WTC11 (cell line): ENCODE data around the gene NRXN2. TPM values are rescaled to one million over a fixed set of nuclear protein-coding genes. Genes with fewer than 3 reads are reported as not detected.

Experiments used
- ATAC-seq: fragments of 200-7000 bp; cut with Tn5 transposase; 2 replicates; pipeline ENCODE4 v1.10.0; 2021; ENCODE audit warnings: mild to moderate bottlenecking, moderate library complexity
- CTCF ChIA-PET: fragments of 300-600 bp; sonication (Branson Sonifier 250); formaldehyde crosslinking; loops from one replicate; lab custom pipeline; 2021; ENCODE audit warnings: antibody characterized with exemption; lab: Charles Lee
- POLR2A ChIA-PET: fragments of 350-600 bp; sonication (Branson Sonifier 250); formaldehyde crosslinking; loops from one replicate; lab custom pipeline; 2021; ENCODE audit warnings: antibody characterized with exemption; lab: Charles Lee
- DNase-seq: peaks from one replicate; pipeline ENCODE4 v3.0.0; 2021; ENCODE audit warnings: low spot score
- H3K27ac Mint-ChIP-seq: 2 replicates; pipeline ENCODE4 v1.8.0; 2021; ENCODE audit warnings: mixed read lengths
- H3K27me3 Mint-ChIP-seq: 2 replicates; pipeline ENCODE4 v1.8.0; 2021; ENCODE audit warnings: low read depth, mild to moderate bottlenecking, moderate library complexity, mixed read lengths
- H3K36me3 Mint-ChIP-seq: 2 replicates; pipeline ENCODE4 v1.8.0; 2021; ENCODE audit warnings: mixed read lengths
- H3K4me1 Mint-ChIP-seq: 2 replicates; pipeline ENCODE4 v1.8.0; 2022; ENCODE audit warnings: mixed read lengths
- H3K4me3 Mint-ChIP-seq: 2 replicates; pipeline ENCODE4 v1.8.0; 2021; ENCODE audit warnings: mild to moderate bottlenecking, moderate library complexity, mixed read lengths
- H3K9me3 Mint-ChIP-seq: 2 replicates; pipeline ENCODE4 v1.8.0; 2021; ENCODE audit warnings: mixed read lengths
- FOXJ3 ChIP-seq: sonication (generic); formaldehyde crosslinking; IDR thresholded peaks from 2 replicates; pipeline ENCODE4 v1.9.0; 2021; ENCODE audit warnings: missing genetic modification reagents, mild to moderate bottlenecking, borderline replicate concordance
- MXD4 ChIP-seq: fragments of 250-450 bp; sonication (Bioruptor Pico); IDR thresholded peaks from 2 replicates; pipeline ENCODE4 v1.8.0; 2021; ENCODE audit warnings: mild to moderate bottlenecking, moderate library complexity, borderline replicate concordance
- SP1 ChIP-seq: sonication (generic); formaldehyde crosslinking; conservative IDR thresholded peaks from 2 replicates; pipeline ENCODE4 v1.8.1; 2022; ENCODE audit warnings: missing genetic modification reagents
- TEAD4 ChIP-seq: sonication (generic); formaldehyde crosslinking; IDR thresholded peaks from 2 replicates; pipeline ENCODE4 v1.8.0; 2022; ENCODE audit warnings: mild to moderate bottlenecking, missing genetic modification reagents
- TP53 ChIP-seq: sonication (generic); formaldehyde crosslinking; IDR thresholded peaks from 2 replicates; pipeline ENCODE4 v1.8.1; 2023; ENCODE audit warnings: mild to moderate bottlenecking, missing genetic modification reagents
- ZBTB21 ChIP-seq: sonication (generic); formaldehyde crosslinking; IDR thresholded peaks from 2 replicates; pipeline ENCODE4 v1.8.1; 2023; ENCODE audit warnings: mild to moderate bottlenecking, missing genetic modification reagents, borderline replicate concordance
- ZBTB43 ChIP-seq: sonication (generic); formaldehyde crosslinking; IDR thresholded peaks from 2 replicates; pipeline ENCODE4 v1.8.1; 2023; ENCODE audit warnings: mild to moderate bottlenecking, missing genetic modification reagents
- ZMAT4 ChIP-seq: fragments of 250-450 bp; sonication (Bioruptor Pico); IDR thresholded peaks from 2 replicates; pipeline ENCODE4 v1.9.0; 2021; ENCODE audit warnings: mild to moderate bottlenecking
- ZNF138 ChIP-seq: sonication (generic); formaldehyde crosslinking; conservative IDR thresholded peaks from 2 replicates; pipeline ENCODE4 v1.8.1; 2022; ENCODE audit warnings: mild to moderate bottlenecking, moderate library complexity, missing genetic modification reagents
- ZNF219 ChIP-seq: sonication (generic); formaldehyde crosslinking; IDR thresholded peaks from 2 replicates; pipeline ENCODE4 v1.8.0; 2023; ENCODE audit warnings: missing genetic modification reagents, mild to moderate bottlenecking, borderline replicate concordance
- total RNA-seq: library from RNA; stranded (reverse); gene quantifications from 3 replicates; pipeline ENCODE4 v1.2.3, GENCODE V29; 2021
- TF ChIP-seq, protein P1 (sequence below): sonication (generic); formaldehyde crosslinking; IDR thresholded peaks from 2 replicates; pipeline ENCODE4 v1.8.1; 2023; ENCODE audit warnings: mild to moderate bottlenecking, missing genetic modification reagents
- TF ChIP-seq, protein P2 (sequence below): sonication (generic); formaldehyde crosslinking; IDR thresholded peaks from 2 replicates; pipeline ENCODE4 v1.8.1; 2023; ENCODE audit warnings: mild to moderate bottlenecking, missing genetic modification reagents, borderline replicate concordance
- TF ChIP-seq, protein P3 (sequence below): sonication (generic); formaldehyde crosslinking; IDR thresholded peaks from 2 replicates; pipeline ENCODE4 v1.8.0; 2022; ENCODE audit warnings: missing genetic modification reagents
- TF ChIP-seq, protein P4 (sequence below): fragments of 250-450 bp; sonication (Bioruptor Pico); IDR thresholded peaks from 2 replicates; pipeline ENCODE4 v1.8.0; 2021; ENCODE audit warnings: mild to moderate bottlenecking

NRXN2 gene
- total RNA-seq, 1 experiment from 2014 or later, result 8.6 TPM

DNA sequence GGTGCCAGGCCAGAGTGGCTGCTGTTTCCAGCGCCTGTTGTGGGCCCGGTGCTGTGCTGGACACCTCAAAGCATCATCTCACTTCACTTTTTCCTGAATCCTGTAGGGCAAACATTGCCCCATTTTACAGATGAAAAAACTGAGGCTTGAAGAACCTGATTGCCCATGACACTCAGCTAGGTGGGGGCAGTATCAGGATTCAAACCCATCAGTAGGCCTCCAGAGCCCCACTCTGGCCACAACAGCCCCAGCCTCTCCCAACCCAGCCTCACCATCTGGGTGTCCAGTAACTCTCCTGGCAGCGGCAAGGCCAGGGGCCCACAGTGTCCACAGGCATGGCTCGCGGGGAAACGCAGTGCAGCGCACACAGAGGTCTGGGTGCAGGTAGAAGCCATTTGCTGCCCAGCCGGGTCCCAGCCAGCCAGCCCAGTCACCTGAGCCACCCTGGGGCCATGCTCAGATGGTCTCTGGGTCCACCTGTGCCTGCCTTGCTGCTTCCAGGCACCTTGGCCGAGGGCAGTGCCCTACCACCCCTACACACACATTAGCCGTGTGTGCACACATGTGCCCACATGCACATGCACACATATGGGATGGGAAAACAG lies 120.4 kb downstream of the NRXN2 start:
- DNase-seq (no peak), ATAC-seq (no peak)
- H3K27ac Mint-ChIP-seq, result no peak overlapping the region
- CTCF ChIA-PET, result no interaction called here
- no peaks in the 10 kb centered on the region; the same call in 1 of the 2 replicates for H3K27me3 Mint-ChIP-seq
- no peaks in the 10 kb centered on the region for H3K9me3 Mint-ChIP-seq
- no peak overlapping the region for H3K4me3 Mint-ChIP-seq
- POLR2A ChIA-PET, result no interaction called here
- TF ChIP-seq, protein P1, sequence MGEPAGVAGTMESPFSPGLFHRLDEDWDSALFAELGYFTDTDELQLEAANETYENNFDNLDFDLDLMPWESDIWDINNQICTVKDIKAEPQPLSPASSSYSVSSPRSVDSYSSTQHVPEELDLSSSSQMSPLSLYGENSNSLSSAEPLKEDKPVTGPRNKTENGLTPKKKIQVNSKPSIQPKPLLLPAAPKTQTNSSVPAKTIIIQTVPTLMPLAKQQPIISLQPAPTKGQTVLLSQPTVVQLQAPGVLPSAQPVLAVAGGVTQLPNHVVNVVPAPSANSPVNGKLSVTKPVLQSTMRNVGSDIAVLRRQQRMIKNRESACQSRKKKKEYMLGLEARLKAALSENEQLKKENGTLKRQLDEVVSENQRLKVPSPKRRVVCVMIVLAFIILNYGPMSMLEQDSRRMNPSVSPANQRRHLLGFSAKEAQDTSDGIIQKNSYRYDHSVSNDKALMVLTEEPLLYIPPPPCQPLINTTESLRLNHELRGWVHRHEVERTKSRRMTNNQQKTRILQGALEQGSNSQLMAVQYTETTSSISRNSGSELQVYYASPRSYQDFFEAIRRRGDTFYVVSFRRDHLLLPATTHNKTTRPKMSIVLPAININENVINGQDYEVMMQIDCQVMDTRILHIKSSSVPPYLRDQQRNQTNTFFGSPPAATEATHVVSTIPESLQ (CRISPR knock-in tag), result no peak
- TF ChIP-seq SP1 (CRISPR knock-in tag), result no peak
- TF ChIP-seq, protein P2, sequence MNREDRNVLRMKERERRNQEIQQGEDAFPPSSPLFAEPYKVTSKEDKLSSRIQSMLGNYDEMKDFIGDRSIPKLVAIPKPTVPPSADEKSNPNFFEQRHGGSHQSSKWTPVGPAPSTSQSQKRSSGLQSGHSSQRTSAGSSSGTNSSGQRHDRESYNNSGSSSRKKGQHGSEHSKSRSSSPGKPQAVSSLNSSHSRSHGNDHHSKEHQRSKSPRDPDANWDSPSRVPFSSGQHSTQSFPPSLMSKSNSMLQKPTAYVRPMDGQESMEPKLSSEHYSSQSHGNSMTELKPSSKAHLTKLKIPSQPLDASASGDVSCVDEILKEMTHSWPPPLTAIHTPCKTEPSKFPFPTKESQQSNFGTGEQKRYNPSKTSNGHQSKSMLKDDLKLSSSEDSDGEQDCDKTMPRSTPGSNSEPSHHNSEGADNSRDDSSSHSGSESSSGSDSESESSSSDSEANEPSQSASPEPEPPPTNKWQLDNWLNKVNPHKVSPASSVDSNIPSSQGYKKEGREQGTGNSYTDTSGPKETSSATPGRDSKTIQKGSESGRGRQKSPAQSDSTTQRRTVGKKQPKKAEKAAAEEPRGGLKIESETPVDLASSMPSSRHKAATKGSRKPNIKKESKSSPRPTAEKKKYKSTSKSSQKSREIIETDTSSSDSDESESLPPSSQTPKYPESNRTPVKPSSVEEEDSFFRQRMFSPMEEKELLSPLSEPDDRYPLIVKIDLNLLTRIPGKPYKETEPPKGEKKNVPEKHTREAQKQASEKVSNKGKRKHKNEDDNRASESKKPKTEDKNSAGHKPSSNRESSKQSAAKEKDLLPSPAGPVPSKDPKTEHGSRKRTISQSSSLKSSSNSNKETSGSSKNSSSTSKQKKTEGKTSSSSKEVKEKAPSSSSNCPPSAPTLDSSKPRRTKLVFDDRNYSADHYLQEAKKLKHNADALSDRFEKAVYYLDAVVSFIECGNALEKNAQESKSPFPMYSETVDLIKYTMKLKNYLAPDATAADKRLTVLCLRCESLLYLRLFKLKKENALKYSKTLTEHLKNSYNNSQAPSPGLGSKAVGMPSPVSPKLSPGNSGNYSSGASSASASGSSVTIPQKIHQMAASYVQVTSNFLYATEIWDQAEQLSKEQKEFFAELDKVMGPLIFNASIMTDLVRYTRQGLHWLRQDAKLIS (CRISPR knock-in tag), result no peak
- no peaks in the 10 kb centered on the region for H3K4me1 Mint-ChIP-seq
- H3K36me3 Mint-ChIP-seq, result no peaks in the 10 kb centered on the region

DNA sequence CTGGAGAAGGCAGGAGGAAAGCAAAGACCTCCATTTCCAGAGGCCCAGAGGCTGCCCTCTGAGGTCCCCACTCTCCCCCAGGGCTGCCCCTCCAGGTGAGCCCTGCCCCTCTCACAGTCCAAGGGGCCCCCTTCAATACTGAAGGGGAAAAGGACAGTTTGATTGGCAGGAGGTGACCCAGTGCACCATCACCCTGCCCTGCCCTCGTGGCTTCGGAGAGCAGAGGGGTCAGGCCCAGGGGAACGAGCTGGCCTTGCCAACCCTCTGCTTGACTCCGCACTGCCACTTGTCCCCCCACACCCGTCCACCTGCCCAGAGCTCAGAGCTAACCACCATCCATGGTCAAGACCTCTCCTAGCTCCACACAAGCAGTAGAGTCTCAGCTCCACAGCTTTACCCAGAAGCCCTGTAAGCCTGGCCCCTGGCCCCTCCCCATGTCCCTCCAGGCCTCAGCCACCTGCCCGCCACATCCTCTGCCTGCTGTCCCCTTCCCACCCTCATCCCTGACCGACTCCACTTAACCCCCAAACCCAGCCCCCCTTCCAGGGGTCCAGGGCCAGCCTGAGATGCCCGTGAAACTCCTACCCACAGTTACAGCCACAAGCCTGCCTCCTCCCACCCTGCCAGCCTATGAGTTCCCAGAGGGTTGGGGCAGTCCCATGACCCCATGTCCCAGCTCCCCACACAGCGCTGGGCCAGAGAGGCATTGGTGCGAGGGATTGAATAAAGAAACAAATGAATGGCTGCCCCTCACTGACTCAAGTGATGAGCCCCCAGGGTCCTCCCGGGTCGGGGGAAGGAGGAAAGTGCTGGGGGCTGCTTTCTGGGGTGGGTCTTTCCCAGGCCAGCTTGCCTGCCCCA lies 121.2 kb downstream of the NRXN2 start:
- no peak overlapping the region for H3K4me3 Mint-ChIP-seq
- H3K27ac Mint-ChIP-seq, result no peak overlapping the region
- H3K27me3 Mint-ChIP-seq, result no peaks in the 10 kb centered on the region; the same call in 1 of the 2 replicates
- ChIA-PET CTCF (interaction anchor here (1.3 kb wide), 1 partner anchor 28 kb away, joined by 3 read pairs; no protein-coding TSS in a partner anchor), POLR2A (no interaction called here)
- DNase-seq, result no peak
- H3K36me3 Mint-ChIP-seq, result no peaks in the 10 kb centered on the region
- H3K9me3 Mint-ChIP-seq, result no peaks in the 10 kb centered on the region
- no peak for ATAC-seq
- no peaks in the 10 kb centered on the region for H3K4me1 Mint-ChIP-seq
- TF ChIP-seq, protein P3, sequence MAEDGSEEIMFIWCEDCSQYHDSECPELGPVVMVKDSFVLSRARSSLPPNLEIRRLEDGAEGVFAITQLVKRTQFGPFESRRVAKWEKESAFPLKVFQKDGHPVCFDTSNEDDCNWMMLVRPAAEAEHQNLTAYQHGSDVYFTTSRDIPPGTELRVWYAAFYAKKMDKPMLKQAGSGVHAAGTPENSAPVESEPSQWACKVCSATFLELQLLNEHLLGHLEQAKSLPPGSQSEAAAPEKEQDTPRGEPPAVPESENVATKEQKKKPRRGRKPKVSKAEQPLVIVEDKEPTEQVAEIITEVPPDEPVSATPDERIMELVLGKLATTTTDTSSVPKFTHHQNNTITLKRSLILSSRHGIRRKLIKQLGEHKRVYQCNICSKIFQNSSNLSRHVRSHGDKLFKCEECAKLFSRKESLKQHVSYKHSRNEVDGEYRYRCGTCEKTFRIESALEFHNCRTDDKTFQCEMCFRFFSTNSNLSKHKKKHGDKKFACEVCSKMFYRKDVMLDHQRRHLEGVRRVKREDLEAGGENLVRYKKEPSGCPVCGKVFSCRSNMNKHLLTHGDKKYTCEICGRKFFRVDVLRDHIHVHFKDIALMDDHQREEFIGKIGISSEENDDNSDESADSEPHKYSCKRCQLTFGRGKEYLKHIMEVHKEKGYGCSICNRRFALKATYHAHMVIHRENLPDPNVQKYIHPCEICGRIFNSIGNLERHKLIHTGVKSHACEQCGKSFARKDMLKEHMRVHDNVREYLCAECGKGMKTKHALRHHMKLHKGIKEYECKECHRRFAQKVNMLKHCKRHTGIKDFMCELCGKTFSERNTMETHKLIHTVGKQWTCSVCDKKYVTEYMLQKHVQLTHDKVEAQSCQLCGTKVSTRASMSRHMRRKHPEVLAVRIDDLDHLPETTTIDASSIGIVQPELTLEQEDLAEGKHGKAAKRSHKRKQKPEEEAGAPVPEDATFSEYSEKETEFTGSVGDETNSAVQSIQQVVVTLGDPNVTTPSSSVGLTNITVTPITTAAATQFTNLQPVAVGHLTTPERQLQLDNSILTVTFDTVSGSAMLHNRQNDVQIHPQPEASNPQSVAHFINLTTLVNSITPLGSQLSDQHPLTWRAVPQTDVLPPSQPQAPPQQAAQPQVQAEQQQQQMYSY (CRISPR knock-in tag), result no peak
- TF ChIP-seq MXD4 (CRISPR knock-in tag) (no peak), FOXJ3 (CRISPR knock-in tag) (no peak), ZBTB43 (no peak), TEAD4 (CRISPR knock-in tag) (no peak), ZNF219 (CRISPR knock-in tag) (no peak), ZBTB21 (no peak), ZMAT4 (no peak), TP53 (no peak), ZNF138 (no peak)
- TF ChIP-seq, protein P1 (CRISPR knock-in tag), result no peak
- TF ChIP-seq, protein P4, sequence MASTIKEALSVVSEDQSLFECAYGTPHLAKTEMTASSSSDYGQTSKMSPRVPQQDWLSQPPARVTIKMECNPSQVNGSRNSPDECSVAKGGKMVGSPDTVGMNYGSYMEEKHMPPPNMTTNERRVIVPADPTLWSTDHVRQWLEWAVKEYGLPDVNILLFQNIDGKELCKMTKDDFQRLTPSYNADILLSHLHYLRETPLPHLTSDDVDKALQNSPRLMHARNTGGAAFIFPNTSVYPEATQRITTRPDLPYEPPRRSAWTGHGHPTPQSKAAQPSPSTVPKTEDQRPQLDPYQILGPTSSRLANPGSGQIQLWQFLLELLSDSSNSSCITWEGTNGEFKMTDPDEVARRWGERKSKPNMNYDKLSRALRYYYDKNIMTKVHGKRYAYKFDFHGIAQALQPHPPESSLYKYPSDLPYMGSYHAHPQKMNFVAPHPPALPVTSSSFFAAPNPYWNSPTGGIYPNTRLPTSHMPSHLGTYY (CRISPR knock-in tag), result no peak
